Eye (tissue), 1 donor: ENCODE data around the gene PRICKLE2.
A peak's percentile ranks its signal among the peaks of the same experiment; 100 is the strongest.

Source experiments
- DNase-seq: peaks from one replicate; pipeline ENCODE4 v3.0.0-alpha.2; 2015

Gene PRICKLE2

DNA sequence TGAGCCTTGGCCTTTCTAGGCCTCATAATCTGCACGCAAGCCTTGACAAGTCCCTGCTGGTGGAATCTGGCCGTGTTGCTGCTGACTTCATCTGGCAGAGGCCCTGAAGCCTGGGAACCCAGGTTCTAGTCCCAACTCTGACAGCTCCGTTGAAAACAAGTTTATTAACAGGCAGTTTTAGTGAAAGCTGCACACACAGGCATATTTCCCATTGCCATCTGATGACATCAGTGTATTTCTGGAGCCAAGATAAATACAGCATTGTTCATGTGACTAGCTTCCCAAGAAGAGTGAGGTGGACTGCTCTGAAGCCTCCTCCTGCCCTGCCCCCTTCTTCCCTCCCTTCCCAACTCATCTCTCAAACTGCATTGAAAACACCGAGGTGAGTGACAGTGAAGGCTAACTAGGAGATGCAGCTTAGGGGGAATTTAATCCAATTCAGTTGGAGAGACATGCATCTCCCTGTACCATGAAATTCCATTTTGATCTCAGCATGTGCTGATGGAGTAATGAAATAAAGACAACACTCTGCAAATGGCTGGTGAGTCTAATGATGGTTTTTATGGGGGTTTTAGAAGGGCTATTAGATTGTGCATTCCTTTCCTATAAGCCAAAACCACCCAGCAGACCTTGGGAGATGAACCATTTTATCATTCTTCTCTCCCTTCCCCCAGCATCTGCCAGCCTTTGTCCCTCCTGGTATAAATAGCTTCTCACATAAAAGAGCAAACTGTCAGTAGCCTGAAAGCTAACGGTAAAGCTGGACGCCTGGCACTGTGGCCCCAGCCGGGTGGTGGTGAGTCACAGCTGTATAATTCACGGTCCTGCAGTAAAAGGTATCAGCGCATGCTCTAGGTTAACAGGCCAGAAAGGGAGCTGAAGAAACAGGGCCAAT lies 38.0 kb downstream of the PRICKLE2 start:
- peak; percentile 85 for DNase-seq

DNA sequence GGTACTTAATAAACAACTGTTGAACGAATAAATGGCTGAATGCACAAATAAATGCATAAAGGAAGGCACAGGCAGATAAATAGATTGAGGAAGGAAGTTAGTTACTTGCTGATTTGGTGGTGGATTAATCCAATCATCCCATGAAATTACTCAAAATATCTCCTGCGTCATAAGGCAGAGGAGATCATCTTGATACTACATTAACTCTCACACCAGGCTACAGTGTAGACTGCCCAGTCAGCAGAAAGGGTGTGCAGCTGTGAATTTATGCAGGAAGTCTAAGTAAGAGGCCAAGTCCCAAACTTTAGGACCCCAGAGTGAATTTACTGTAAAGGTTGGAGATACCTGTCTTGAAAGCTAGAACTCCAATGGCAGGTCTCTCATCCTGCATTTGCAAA lies 38.6 kb downstream of the PRICKLE2 start:
- no peak for DNase-seq

DNA sequence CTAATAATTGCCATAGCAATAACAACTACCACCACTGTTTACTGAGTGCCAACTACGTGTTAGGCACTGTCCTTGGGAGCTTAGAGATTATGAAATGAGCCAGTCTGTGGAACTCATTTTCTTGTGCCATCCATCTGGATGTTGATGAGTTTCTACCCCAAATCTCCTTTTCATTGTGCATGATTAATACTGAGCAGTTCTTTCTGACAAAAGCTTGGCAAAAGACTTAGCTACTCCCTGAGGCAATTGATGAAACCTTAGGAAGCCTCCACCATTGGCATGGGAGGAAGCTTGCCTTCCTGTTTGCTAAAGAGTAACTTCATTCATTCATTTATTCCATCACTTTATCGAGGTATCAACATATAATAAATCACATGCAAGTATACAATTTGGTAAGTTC lies 39.8 kb downstream of the PRICKLE2 start:
- DNase-seq, result no peak

DNA sequence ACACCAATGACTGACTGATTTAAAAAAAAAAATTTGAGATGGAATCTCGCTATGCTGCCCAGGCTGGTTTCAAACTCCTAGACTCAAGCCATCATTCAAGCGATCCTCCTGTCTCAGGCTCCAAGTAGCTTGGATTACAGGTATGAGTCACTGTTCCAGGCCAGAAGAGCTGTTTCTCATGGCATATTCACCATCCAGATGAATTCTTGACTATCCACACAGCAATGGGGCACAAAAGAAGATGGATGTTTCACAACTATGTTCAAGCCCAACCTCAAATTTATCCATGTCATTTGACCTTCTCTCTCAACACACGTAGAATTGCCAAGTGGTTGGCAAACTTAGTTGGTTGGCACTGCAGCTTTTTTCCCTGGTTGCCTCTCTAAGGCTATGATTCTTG lies 40.6 kb downstream of the PRICKLE2 start:
- no peak for DNase-seq

DNA sequence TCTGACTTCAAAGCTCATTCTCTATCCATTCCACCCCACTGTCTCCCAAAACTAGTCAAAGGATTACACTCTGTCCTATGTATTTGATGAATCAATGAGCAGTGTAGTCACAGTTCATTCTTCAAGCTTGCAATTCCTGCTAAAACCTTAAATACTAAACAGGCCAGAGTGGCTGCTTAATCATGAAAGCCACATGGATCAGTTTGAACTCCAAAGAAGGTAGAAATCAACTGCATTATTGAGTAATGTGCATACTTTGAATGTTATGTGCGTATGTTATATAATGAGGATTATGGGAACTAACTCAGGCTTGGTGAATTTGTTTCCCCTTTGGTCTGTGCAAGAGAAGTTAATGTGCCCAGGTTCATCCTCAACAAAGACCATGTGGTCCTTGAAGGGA lies 45.4 kb downstream of the PRICKLE2 start:
- DNase-seq, result no peak

DNA sequence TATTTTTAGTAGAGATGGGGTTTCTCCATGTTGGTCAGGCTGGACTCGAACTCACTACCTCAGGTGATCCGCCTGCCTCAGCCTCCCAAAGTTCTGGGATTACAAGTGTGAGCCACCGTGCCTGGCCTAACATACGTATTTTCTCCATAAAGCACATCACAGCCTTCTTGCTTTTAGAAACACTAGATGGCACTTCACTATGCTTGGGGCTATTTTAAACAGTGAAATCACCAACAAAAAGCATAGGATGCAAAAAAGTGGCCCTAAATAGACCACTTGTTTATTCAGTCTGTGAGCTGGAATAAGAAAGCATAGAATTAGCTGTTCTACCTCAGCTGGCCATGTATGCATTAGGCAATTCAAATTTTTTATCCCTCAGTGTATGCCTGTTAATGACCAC lies 46.0 kb downstream of the PRICKLE2 start:
- DNase-seq, result no peak

DNA sequence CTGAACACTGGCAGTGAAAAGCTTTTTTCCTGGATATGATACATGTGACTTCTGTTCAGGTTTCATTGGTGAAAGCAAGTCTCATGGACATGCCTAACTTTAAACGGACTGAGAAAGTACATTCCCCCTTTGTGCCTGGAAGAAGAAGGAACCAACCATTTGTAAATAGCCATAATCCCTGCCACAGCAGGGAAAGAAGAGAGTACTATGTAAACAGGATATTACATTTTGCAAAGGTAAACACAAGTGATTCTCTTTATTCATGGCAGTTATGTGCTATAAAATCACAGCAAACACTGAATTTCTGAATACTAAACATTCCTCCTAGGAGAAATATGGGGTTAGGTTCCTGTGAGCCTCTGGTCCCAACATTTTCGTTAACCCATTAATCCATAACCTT lies 46.8 kb downstream of the PRICKLE2 start:
- DNase-seq, result no peak

DNA sequence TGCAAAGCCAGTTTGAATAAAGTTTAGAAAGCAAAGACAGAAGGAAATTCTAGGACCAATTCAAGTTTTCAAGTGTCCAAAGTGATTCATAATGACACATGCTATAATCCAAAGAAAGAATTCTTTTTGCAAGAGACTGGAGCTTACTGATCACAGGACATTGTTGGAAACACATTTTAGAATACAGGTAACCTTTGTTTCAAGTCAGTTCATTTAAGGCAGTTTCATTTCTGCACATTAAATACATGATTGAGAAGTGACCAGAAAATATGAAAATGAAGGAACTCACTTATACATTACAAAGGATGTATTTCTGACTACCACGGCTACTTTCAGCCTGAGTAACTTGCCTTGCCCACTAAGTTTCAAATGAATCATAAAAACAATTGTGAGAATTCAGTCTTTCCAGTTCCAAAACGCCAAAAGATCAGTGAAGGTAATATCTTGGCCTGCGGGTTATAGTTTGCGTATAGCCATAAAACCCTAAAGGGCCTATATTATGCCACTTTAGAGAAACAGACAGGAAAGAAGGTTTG lies 48.7 kb downstream of the PRICKLE2 start:
- no peak for DNase-seq

DNA sequence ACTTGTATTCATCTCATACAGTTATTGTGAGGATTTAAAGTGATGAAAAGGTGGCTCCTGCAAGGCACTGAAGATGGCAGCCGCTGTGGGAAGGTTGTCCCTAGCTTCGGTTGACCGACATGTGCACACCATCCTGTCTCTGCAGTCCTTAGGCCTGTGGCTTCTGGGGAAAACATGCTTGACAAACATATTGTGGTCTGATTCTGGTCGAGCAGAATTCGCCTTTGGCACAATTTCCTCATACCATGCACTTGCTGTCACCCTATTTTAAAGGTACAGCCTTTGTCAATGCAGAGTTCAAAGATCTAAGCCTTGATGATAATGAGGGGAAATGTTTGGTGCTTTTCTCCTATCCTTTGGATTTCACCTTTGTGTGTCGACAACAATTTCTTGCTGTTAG lies 50.9 kb downstream of the PRICKLE2 start:
- DNase-seq, result no peak

DNA sequence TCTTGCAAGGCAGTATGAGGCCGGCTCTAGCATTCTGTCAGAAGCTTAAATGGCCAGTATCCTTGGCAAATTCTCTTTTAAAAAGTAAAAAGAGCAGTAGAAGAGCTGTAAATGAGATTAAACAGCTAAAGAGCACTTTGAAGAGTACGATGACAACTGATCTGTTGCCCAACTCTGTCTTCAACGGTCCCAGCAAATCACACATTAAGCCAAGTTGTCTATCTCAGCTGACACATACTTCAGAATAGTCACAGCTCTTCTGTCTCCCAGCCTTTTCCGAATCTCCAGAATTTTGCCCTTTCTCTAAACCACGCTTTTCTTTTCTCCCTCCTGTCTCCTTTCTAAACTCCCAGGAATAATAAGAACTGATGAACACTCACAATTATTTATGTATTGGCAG lies 51.7 kb downstream of the PRICKLE2 start:
- no peak for DNase-seq

DNA sequence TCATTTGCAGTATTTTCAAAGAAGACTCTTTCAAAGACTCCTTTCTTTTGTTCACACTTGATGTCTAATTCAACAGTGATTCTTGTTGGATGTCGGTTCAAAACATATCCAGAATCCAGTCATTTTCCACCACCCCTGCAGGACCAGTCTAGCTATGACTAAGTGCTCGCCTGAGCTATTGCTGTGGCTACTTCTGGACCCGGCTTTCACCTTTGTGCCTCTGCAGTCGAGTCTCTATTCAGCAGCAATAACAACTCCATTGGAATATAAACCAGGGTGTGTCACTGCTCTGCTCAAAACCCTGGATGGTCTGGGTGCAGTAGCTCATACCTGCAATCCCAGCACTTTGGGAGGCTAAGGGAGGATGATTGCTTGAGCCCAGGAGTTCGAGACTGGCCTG lies 55.0 kb downstream of the PRICKLE2 start:
- no peak for DNase-seq

DNA sequence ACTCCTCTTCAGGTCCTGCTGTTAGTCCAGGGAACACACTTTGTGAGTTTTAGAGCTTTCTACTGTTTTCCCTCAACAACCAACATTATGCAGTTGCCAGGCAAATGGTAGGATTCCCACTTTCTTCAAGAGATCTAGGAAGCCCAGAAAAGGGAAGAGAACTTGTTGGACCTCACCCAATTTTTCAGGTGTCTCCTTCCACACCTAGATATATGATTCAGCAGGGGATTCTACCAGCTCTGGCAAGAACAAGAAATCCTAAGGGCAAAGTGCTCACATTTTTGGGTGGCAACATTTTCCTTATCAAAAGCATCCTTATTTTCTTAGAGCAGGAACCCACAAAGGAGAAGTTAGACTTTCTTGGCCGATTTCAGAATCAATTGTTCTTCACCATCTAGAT lies 57.4 kb downstream of the PRICKLE2 start:
- DNase-seq, result no peak

DNA sequence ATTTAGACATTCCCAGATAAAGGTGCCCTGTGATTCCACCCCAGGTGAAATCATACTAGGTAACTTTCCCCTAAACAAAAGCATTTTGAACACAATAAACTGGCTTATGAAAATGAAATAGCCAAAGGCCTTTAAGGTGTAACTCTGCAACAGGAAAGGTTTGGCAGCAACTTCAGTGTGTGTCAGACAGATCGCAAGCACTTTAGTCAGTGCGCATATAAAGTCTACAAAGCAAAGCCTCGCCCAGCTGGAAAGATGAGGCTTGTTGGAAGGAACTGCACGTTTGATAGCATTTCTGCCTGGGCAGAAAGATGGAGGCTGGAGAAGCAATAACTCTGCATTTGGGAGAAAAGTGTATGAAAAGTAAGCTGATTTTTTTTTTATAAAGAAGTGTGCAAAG lies 57.9 kb downstream of the PRICKLE2 start:
- no peak for DNase-seq

DNA sequence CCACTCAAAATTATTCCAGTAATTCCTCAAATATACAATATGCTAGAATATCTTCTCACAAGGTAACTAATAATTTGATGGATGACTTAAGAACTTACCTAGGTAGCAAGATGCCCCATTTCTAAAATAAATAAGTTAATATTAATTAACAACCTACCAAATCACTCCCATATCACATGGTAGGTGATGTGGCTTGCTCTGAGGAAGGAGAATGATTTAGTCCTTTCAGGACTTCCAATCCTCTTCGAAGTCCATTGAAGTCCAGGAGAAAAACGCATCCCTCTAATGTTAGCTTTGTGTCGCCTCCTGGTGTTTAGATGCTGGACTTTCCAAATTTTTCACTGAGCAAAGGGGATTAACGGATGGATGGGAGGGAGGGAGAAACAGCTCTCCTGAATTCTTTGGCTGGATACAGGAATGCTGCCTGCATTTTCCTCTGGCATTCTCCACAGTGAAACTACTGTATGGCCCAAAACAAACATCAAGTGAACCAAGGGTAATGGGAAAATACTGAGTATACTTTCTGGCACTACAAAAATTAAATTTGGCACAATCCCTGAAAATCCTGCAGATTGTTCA lies 58.6 kb downstream of the PRICKLE2 start:
- DNase-seq, result peak; percentile 26

DNA sequence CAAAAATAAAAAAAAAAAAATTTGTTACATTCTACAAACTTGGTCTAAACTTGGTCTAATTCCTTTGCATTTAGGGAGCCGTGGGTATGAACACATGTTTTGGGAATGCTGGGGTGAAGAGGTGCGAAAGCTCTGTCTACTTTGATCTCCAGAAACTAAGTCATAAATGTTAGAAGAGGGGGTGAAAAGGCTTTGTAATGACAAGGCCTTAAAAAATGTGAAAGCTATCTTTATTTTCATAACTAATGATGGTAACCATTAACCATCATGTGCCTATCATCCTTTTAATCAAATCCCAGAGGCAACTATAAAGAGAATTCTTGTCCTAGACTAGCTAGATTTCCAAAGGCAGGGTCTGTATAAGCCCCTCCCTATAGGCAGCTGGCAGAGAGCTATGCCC lies 60.9 kb downstream of the PRICKLE2 start:
- no peak for DNase-seq

DNA sequence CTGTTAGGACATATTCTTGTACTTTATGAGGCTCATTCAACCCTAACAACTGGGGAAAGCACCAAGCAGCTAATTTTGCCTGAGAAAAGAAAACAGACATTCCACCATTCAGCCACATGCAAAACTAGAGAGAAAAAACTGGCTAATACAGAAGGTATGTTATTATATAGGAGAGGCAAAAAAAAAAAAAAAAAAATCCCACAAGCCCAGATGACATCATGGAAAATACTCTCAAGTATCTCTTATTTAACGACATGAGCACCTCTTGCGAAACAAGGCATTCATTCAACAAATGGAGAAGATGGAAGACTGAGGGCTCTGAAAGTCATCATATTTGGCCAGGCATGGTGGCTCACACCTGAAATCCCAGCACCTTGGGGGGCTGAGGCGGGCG lies 61.5 kb downstream of the PRICKLE2 start:
- DNase-seq, result peak; percentile 43

DNA sequence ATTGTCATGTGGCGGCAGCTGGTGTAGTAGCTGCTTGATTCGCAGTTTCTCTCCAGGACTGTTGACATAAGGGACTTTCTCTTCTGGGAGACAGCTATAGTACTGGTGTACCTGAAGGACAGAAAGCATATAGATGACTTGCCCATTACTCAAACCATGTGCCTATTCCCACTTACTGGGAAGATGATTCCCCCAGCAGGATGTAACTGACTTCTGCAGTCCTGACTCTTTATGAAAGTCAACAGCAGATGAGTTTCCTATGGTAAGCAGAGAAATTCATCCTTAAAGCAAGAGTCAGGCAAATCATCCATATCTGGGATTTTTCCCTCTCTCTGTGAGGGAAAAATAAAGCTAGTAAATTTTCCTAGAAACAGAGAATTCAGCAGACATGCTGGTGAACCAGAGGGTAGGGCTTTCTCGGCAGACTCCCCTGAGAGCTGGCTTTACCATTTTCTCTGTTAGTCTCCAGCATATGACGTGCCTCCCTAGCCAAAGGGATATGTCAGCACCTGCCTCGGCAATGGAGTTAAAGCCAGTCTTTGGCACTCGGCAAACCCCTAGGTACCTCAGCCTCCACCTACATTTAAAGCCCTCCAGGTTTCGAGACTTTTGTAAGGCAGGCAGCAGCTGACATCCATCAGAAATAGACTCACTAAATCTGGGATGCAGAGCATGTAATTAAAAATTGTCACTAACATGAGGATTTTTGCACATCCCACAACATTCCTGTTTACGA lies 62.1 kb downstream of the PRICKLE2 start:
- no peak for DNase-seq

DNA sequence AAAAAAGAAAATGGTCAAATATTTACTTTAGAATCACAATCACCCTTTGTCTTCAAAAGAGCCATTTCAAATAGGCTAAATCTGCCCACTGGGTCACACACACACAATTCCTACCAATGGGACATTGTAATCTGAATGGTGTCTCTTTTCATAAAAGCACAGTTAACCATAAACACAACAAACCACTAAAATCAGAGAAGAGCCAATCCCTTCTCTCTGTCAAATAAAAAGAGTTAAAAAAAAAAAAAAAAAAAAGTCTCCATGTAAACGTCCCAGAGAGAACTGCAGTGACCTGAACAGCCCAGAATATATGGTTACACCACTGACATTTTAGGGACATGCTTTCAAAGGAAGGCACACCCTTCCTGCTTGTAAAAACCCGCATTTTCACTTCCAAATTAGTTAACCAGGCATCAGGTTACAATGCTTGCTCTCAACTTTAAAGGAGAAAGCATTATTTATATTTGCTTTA lies 63.7 kb downstream of the PRICKLE2 start:
- no peak for DNase-seq

DNA sequence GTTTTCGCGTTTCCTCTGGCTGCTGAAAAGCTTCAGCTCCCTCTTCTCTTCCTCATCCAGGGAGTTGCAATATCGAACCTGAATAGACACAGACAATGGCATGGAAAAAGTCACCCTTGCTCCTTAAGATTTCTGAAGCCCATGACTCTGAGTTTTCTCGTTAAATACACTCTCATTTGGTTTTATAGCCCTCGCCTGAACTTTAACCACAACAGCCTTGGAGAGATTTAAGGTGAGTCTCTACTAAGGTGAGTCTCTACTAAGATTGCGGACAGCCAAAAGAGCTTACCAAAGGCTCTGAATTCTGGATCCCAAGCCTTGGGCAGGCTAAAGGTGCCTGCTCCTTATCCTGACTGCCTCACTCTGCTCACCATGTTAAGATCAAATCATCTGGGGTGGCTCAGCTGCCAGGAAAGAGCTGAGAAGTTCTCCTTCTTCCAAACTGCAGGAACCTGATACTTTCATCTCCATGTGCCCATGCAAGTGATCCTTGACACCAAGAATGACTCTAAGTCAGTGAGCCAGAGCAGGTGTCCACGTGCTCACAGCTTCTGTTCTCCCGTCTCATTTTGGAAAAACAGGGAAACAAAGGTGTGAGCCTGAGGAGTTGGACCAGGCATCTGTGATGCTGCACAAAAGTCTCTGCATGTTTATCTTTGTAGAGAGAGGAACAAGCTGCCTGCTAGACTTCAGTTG lies 65.1 kb downstream of the PRICKLE2 start:
- DNase-seq, result no peak

DNA sequence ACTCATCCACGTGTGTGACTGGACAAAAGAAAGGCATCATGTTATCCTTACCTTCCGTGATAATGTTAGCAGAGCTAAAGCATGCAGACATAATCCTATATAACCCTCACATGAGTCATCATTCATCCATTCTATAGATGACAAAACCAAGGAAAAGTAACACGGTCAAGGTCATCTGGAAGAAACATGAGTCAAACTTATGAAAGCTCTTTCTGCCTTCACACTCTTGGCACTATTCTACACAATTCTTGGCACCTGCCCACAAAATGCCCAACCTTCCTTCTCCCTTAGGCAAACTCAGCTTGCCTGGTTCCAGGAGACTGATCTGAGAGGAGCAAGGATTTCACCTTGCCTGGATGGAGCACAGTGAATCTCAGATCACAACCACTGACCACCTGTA lies 66.9 kb downstream of the PRICKLE2 start:
- no peak for DNase-seq

DNA sequence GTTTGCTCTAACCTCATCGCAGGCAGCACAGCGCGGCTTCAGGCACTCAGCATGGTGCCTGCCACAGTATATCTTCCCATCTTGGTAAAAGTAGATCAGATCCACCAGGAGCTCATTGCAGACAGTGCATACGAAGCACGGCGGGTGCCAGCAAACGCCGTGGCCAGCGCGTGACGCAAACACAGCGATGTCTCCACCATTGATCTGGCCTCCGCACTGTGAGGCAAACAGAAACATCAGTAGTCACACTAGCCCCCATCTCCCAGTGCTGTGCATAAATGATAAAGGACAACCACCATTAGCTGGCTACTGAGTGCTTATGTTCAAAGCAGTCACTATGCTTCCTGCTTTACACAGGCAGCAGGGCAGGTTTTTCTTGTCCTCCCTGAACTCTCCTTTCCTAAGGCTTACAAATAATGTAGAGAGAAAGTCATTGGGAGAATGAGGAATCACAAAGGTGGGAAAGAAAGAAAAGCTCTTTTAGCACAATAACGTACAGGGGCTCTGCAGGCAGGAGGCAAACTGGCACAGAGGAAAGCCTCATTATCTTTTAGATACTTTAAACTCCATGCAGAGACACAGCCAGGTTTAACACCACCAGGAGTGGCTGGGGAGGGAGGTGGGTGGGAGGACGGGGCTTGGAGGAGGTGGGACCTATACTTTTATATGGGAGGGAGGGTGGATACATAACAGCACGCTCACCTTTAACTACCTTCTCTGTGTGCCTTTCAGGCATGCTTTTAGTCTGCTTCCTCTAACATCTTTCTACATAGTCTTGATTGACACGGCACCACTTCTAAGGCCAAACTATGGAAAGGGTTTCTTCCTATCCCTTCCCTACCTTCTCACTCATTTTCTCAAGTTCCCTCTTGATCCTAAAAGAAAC lies 67.9 kb downstream of the PRICKLE2 start:
- DNase-seq, result no peak

DNA sequence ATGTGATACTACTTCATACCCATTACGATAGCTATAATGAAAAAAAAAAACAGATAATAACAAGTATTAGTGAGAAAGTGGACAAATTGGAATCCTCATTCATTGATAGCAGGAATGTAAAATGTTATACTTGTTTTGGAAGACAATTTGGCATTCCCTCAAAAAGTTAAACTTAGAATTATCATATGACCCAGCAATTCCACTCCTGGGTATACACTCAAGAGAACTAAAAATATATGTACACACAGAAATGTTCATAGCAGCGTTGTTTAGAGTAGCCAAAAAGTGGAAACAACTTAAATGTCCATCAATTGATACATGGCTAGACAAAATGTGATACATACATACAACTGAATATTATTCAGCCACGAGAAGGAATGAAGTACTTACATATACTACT lies 69.9 kb downstream of the PRICKLE2 start:
- no peak for DNase-seq
